ENCODE data around the gene TSPAN10.

The TSPAN10 gene

DNA sequence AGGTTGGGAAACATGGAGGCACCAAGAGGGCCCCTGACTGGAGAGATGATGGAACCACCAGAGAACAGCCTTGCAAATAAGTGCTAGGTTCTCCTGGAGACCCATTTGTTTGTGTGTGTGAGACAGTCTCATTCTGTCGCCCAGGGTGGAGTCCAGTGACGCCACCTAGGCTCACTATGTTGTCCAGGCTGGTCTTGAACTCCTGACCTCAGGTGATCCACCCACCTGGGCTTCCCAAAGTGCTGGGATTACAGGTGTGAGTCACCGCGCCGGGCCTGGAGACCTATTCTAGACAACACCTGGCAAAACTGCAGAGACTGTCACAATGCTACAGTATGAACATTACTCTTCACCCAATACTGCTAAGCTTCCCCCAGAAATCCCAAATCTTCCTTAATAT lies 1.6 kb upstream of the TSPAN10 start:
- no peak for DNase-seq (ENCODE audit: low read depth)

DNA sequence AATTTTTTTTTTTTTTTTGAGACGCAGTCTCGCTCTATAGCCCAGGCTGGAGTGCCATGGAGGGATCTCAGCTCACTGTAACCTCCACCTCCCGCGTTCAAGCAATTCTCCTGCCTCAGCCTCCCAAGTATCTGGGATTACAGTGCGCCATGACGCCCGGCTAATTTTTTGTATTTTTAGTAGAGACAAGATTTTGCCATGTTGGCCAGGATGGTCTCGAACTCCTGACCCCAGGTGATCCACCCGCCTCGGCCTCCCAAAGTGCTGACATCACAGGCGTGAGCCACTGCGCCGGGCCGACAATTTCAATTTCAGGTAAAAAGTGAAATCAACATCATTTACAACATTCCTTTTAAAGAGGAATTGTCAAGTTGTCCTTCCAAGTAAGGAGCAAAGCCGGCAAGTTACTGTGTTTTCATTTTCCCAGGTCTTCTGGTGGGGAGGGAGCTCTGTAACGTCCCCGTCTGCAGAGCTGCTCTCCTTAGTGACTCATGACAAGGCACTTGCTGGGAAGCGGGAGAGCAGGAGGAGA lies 957 bp upstream of the TSPAN10 start:
- no peak for DNase-seq (ENCODE audit: low read depth)

- no peak for DNase-seq (ENCODE audit: low read depth)
Observed at GRCh38 chr17:81638683-81639082, 1.7 kb downstream of the TSPAN10 start.

DNA sequence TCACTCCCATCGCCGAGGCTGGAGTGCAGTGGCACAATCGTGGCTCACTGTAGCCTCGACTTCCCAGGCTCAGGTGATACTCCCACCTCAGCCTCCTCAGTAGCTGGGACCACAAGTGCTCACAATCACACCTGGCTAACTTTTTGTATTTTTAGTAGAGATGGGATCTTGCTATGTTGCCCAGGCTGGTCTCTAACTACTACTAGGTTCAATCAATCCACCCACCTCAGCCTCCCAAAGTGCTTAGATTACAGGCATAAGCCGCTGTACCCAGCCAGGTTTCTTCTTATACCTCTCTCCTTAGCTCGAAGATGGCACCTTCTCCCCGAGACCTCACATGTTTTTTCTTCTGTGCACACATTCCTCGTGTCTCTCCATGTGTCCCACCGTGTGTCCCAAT lies 3.0 kb downstream of the TSPAN10 start:
- DNase-seq (ENCODE audit: low read depth) = no peak

DNA sequence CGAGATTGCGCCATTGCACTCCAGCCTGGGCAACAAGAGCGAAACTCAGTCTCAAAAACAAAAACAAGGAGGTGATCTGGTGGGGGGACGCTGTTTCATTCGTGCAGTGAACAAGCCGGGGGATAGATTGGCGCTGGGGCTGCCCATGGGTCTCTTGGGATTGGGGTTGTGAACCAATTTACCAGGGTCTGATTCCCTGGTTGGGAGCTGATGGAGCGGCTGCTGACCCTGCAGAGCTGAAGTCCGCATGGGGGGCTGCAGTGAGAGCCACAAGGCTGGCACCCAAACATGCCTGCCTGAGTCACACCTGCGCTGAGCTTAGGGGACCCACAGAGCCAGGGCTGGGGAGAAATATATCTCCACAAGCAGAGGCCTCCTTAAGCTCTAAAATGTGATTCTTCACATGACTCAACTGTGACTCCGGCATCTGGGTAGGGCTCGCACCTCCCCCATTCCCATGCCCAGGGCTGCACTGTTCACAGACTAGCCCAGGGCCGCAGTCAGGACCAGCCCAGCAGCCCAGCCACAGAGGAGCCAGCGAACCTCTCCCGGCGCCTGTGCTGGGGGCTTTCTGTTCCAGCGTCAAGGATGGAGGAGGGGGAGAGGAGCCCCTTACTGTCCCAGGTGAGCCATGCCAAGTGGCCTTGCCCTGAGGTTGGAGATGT lies 5.0 kb downstream of the TSPAN10 start:
- no peak for DNase-seq (ENCODE audit: low read depth)

DNA sequence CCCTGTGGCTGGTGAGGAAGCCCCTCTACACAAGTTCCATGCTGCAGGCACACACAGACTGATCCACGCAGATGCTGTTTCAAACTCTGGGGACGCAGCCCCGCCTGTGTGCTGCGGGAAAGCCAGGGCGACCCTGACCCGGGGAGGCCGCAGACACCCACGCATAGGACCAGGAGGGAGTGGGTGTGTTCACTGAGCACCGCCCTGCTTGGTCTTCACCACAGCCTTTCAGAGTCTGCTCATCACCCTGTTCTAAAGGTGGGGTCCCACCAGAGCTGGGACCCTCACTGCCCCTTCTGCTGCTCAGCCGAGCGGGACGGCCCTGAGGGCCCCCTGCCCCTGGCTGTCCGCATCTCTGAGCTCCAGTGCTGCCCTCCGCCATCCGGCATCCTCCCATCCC lies 7.5 kb downstream of the TSPAN10 start:
- no peak for DNase-seq (ENCODE audit: low read depth)

DNA sequence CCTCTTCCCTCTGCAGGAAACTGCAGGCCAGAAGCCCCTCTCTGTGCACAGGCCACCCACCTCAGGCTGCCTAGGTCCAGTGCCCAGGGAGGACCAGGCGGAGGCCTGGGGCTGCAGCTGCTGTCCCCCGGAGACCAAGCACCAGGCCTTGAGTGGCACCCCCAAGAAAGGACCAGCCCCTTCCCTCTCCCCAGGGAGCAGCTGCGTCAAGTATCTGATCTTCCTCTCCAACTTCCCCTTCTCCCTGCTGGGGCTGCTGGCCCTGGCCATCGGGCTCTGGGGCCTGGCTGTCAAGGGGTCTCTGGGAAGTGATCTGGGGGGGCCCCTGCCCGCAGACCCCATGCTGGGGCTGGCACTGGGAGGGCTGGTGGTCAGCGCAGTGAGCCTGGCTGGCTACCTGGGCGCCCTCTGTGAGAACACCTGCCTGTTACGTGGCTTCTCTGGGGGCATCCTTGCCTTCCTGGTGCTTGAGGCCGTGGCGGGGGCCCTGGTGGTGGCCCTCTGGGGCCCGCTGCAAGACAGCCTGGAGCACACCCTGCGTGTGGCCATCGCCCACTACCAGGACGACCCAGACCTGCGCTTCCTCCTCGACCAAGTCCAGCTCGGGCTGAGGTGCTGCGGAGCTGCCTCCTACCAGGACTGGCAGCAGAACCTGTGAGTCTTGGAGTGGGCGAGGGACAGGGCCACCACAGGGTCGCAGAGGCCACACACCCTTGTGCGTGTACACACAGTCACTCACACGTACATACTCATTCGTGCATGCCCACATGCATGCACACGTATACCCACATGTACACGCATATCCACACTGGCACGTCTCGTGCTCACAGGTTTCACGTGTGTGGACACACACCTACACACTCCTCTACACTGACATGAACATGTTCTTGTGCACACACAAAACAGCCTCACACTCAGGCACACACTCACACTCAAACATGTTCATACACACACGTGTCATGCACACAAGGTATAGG lies 8.3 kb downstream of the TSPAN10 start:
- no peak for DNase-seq (ENCODE audit: low read depth)

DNA sequence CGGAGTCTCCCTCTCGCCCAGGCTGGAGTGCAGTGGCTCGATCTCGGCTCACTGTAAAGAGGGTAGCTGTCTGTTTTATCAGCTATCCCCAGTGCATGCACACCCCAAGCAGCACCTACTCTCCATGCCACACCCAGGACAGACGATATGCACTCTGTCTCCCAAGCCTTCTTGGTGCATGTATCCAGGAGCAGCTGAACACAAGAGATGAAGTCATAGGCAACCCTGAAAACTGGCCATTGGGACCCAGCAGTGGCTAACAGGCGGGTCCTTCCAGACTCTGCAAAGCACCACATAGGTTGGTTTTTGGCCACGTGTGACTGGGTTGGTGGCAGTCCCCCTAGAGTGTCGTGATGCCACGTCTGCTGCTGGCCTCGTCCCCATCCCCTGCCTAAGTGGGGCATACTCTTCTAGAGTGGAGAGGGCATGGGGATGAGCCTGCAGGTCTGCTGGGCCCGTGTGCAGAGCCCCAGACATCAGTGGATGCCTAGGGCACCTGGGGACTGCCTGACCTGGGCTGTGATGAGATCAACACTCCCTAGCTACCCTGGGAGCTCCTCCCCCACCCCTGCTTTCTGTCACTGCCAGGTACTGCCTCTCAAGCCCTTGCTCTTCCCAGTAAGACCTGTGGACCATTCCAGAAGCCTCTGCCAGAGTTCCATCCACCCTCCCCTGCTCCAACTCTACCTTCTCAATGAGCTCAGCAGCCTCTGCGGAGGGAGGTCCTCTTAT lies 10.0 kb downstream of the TSPAN10 start:
- no peak for DNase-seq (ENCODE audit: low read depth)

DNA sequence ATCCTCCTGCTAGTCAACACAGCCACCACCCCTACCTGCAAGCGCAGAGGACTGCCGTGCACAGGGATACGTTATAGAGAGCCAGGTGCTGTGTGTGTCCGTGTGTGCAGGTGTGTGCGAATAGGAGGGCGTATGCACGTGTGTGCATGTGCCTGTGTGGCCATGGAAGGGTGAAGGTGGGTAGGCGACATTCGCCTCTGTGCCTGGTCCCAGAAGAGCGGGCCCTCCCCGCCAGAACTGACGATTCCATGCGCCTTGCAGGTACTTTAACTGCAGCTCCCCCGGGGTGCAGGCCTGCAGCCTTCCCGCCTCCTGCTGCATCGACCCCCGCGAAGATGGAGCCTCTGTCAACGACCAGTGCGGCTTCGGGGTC lies 10.6 kb downstream of the TSPAN10 start:
- DNase-seq (ENCODE audit: low read depth) = no peak

GRCh38 chr17:81648013-81648706 lies 11.2 kb downstream of the TSPAN10 start:
- no peak for DNase-seq (ENCODE audit: low read depth)

DNA sequence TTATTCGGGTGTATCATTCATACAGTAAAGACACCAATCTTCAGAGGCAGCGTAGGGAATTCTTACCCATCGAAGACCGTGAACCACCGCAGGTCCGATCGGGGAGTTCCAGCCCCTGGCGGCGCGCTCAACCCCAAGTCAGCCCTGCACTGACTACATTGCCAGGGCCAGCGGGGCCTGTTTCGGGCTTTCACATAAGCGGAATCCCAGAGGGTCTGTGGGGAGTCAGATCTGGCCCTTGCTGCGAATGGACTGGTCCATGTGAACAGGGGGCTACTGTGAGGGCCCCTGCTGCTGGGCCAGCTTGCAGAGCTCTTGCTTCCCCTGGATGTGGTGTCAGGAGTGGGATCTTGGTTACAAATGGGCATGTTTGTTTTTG lies 11.7 kb downstream of the TSPAN10 start:
- no peak for DNase-seq (ENCODE audit: low read depth)

GRCh38 chr17:81650951-81651350 lies 14.0 kb downstream of the TSPAN10 start:
- no peak for DNase-seq (ENCODE audit: low read depth)

DNA sequence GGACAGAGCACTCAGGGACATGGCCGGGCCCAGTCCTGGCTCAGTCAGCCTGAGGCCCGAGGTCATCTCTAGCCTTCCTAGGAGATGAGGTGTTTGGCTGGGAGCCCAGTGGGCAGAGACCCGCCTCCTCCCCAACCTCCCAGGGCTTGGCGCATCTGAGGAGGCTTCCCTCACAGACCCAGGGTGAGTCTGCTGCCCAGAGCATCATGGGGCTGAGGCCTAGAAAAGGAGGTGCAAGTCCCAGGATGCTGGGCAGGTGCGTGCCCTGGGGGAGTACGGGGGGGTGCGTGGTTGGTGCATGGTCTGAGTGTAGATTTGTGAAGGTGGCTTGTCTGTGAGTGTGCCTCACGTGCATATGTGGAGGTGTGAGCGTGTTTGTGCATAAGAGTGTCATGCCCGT lies 14.7 kb downstream of the TSPAN10 start:
- DNase-seq (ENCODE audit: low read depth) = no peak

GRCh38 chr17:81652906-81653771 lies 16.1 kb downstream of the TSPAN10 start:
- DNase-seq (ENCODE audit: low read depth) = no peak

DNA sequence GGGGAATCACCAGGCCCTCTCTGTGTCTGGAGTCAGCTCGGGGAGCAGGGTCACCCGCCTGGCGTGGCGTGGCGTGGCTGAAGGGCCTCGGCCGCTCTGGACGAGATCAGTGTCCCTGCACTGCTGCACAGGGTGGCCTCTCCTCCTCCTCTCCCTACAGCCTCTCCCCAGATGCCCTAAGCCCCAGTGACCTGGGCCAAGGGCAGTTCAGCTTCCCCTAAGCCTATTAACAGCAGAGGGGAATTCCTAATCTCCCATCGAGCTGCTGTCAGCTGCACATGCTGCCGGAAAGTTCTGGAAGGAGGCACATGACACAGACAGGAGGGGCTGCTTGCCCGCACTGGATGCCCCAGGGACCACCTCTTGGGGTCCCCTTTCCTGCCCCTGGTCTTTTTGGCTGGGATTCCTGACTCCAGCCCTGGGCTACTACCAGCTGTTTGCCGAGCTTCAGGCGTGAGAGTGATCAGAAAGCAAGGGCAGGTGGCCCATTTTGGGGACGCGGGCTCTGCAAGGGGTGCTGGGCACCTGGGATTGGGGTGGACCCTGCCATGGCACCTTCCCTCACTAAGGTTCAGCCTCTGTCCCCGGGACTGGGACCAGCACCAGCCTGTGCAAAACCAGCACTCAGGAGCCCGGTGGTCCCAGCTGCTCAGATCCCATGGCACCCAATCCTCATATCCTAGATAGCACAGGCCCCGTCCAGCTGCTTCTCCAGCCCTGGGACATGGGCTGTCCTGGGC lies 18.6 kb downstream of the TSPAN10 start:
- no peak for DNase-seq (ENCODE audit: low read depth)

GRCh38 chr17:81656118-81656743 lies 19.2 kb downstream of the TSPAN10 start, which contains the start of gene PDE6G:
Gene PDE6G, minus strand, starts transcription at chr17:81656542. Its CDS starts 3,237 bp downstream, at chr17:81653305.
- no peak for DNase-seq (ENCODE audit: low read depth)

GRCh38 chr17:81656835-81657234 lies 19.8 kb downstream of the TSPAN10 start:
- no peak for DNase-seq (ENCODE audit: low read depth)

GRCh38 chr17:81659038-81659437 lies 22.0 kb downstream of the TSPAN10 start:
- no peak for DNase-seq (ENCODE audit: low read depth)

- DNase-seq (ENCODE audit: low read depth) = no peak
Observed at GRCh38 chr17:81660441-81660840, 23.4 kb downstream of the TSPAN10 start.

DNA sequence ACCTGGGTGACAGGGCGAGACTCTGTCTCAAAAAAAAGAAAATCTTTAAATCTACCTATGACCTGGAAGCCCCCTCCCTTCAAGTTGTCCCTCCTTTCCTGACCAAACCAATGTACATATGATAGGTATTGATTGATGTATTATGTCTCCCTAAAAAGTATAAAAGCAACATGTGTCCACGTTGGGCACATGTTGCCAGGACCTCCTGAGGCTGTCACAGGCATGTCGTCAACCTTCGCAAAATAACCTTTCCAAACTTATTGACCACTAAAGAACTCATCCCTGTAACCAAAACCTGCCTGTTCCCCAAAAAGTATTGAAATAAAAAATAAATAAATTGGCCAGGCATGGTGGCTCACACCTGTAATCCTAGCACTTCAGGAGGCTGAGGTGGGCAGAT lies 25.0 kb downstream of the TSPAN10 start:
- DNase-seq (ENCODE audit: low read depth) = no peak
